Occipital lobe (tissue), 2 donors: ENCODE measurements around the gene ST7. TPM values are rescaled to one million over a fixed set of nuclear protein-coding genes. Genes with fewer than 3 reads are reported as not detected.
"Not testable (repeated sequence)": the region's sequence is repeated elsewhere in the genome, so short reads cannot be mapped to it uniquely, and the experiment has no call there.

Source experiments
- DNase-seq: peaks from one replicate; lab custom pipeline; 2025; lab: John Stamatoyannopoulos, UW
- total RNA-seq: library from RNA; depleted of rRNA; stranded (reverse); fragments of >200 nt; gene quantifications from one replicate; pipeline ENCODE4 v1.2.3, GENCODE V29; 2014

Gene ST7
- total RNA-seq, 1 donor from 2014 or later = 72.4 TPM

DNA sequence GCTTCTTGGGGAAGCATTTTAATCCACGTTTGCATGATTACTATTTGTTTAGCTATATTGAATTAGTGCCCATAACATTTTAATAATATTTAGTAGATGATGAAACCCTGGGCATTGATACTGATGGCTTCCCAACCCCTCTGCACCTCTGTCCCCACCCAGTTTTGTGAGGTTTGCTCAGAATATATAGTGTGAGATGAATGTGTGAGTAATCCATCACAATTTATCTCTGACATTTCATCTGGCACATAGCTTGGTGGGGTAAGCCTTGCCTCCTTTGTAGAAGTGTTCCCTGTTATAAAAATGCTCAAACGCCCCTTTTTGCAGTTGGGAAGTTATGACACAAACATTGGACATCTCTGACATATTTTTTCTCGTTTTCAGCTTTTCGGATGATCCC, 265.4 kb downstream of the ST7 start:
- no peak for DNase-seq

GRCh38 chr7:117219485-117219884, 266.2 kb downstream of the ST7 start:
- no peak for DNase-seq

DNA sequence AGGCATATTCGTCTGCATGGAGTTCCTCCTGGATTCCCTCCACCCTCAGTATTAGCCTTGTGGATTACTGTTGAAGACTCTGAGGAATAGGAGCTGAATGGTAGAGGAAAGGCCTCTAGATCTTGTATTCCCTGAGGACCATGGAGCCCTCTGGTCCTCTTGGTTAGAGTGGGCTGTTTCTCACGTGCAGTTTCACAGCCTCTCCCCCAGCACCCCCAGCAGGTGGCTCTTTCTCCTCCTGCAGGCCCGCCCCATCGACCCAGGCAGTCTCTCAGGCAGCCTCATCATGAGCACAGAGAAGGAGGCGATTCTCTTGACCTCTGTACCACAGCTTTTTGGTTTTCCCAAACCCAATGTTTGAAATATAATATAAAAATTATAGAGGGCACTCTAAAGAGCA, 267.5 kb downstream of the ST7 start:
- no peak for DNase-seq

DNA sequence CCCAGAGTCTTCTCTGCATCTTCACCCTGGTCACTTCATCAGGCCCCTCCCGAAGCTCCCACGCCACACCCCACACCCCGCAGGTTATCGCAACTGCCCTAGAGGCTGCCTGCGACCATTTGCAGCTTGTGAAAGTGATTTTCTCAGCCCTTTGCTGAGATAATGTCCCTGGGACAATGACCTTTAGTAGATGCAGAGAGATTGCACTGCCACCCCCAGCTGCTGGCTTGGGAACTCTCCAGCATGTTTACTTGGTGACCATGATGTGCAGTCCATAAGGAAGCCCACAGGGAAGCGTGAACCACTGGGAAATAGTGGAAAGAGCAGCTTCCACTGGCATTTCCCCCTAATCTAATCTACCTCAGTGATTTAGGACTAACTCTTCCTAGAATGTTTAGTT, 272.2 kb downstream of the ST7 start:
- no peak for DNase-seq

DNA sequence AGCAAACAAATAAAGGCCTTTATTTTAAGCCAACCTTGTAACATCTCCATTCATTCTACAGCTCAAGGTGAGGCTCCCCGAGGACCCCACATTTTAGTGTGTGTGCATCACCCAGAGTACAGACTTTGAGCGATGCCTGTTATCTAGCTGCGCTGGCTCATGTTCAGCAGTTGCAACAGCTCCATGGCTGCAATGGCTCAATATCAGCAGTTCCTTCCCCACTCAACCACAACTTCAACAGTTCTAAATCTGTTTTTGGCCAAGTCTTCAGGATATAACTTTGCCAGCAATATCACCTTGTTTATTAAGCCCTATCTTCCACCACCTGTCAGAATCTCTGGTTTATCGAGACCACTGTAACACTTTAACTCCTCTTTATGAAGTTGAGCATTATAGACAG, 273.8 kb downstream of the ST7 start:
- no peak for DNase-seq

DNA sequence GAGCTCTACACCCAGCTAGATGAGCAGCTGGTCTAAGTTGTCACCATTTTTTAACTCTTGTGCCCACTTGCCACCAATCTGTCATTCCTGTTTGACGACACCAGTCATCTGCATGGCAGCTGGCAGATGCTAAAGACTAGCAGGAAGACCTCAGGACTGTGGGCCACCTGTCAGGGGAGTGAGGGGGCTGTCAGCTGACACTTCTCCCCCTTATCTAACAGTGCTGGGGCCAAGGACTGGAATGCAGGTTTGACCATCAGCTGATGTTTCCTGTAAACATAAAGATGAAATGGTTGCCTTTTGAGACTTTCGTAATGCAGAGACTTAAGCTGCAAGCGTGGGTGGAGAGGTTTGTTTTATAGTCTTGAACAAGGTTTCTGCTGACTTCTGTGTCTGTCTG, 276.0 kb downstream of the ST7 start:
- DNase-seq = no peak

DNA sequence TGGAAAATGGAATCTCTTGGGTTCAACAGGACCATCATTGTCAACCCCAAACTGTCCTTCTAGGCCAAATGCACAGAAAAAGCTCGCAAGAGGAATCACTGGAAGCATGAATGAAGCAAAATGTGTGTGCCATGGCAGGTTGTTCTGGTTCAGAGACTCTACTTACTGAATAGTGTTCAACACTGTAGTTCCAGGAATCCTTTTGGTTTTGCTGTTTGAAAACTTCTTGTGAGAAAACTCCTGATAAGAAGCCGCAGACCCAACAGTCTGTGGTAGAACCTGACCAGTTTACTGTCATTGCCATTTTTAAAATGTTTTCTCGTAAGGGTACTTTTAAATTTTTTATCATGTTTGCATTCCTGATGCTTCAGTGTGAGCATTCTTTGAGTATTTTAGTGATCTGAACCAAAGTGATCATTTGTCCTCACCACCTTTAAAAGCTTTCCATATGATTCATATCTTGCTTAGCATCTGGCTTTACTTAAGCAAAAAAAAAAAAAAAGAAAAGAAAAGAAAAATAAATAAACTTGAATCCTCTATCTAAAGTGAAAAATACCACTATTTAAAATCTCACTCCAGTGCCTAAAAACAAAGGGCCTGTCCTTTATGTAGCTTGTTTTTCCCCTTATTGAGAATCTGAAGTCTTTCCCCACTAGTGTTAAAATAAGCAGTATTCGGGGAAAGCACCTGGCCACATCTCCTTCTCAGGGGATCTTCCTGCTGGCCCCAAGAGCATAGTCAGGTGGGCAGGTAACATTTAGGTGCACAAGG, 277.2 kb downstream of the ST7 start:
- no peak for DNase-seq

- DNase-seq = no peak
These were observed 277.7 kb downstream of the ST7 start for GRCh38 chr7:117231047-117231359.

- DNase-seq = no peak
These were observed 284.3 kb downstream of the ST7 start for GRCh38 chr7:117237646-117238045.

- DNase-seq = no peak
These were observed 285.2 kb downstream of the ST7 start for GRCh38 chr7:117238472-117238871.

GRCh38 chr7:117238937-117239336, 285.6 kb downstream of the ST7 start:
- no peak for DNase-seq

DNA sequence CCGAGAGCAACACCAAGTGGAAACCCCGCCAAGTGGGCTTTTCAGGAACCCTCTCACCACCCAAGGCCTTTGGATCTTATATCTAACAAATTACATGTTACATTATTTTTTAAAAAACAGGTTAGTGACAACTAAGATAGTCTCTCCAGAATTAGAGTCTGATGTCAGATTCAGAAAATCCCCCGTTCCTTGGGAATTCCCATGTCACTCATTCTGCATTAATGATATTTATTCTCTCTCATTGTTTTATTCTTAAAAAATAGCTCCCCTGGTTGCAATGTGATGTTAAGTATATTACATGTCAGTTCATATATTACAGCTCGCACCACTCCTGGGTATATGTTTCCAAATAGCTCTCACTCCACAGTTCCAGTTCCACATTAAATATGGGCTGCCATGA, 287.8 kb downstream of the ST7 start:
- DNase-seq = no peak

DNA sequence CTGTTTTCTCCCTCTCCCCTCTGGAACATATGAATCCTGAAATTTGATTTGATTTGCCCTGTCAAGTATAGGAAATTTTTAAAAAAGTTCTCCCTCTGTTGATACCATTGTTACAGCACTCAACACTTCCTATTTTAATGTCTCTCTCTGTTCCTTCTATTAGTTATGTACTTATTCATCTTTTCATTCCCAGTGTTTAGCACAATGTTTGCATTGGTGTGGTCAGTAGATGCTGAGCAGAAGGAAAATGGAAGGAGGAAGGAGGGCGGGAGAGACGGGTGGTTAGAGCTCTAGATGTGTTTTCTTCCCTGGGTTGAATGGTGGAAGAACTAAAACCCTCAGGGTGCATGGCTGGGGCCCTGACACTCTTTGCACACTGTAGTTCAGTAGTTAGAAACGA, 290.1 kb downstream of the ST7 start:
- no peak for DNase-seq

- DNase-seq = not testable (repeated sequence)
These were observed 292.4 kb downstream of the ST7 start for GRCh38 chr7:117245703-117246102.

- no peak for DNase-seq
These were observed 294.5 kb downstream of the ST7 start for GRCh38 chr7:117247809-117248208.

DNA sequence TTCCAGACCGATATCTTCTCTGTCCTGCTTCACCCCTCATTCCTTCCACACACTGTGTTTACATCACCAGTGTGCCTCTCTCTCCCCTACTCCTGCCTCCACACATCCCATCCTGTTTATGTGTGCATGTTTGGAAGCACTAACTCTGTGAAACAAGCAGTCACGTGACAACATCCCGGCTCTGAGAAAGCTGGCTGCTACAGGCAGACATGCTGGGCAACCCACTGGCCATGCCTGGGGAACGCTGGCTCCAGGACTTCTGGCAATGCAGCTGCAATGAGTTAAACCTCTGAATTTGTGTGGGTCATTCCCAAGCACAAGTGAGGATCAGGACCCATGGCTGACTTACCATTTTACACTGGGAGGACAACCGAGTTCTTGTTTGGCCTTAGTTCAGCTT, 295.5 kb downstream of the ST7 start:
- no peak for DNase-seq

GRCh38 chr7:117249696-117250095, 296.4 kb downstream of the ST7 start:
- DNase-seq = no peak

GRCh38 chr7:117250245-117250644, 296.9 kb downstream of the ST7 start:
- no peak for DNase-seq

DNA sequence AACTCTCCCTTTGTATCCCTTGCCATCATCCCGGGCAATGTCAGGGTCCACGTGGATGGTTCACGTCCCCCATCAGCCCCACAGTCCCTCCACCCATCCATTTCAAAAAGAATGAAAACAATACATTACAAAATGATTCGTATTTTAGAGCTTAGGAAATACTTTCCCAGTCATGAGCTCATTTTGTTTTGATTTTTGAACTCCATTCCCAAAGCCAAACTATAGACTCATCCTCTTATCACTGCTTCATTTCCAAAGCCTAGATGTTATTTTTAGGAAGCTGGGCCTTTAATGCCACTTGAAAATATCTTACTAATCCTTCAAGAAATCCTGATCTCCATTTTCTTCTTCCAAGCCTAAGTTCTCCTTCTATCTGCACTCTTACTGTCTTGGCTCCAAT, 297.5 kb downstream of the ST7 start:
- DNase-seq = no peak

GRCh38 chr7:117251687-117252086, 298.4 kb downstream of the ST7 start:
- no peak for DNase-seq

DNA sequence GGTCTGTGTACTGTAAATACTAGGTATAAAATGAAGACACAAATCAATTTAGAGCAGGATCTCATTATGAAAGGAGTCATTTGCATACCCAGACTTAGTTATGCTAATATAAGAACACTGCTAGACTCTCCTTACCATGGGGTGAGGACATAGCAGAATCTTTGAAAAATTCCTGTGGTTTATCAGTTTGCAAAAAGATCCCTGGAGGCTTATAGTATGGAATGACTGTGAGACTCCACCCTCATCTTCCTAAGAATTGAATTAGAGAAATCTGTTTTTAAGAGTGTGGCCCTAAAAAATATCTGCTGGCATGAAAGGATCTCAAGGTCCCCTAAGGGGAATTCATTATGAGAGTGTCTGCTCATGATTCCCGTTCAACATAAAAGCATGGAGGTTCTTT, 306.3 kb downstream of the ST7 start:
- DNase-seq = no peak

- no peak for DNase-seq
These were observed 309.2 kb downstream of the ST7 start for GRCh38 chr7:117262546-117262945.

DNA sequence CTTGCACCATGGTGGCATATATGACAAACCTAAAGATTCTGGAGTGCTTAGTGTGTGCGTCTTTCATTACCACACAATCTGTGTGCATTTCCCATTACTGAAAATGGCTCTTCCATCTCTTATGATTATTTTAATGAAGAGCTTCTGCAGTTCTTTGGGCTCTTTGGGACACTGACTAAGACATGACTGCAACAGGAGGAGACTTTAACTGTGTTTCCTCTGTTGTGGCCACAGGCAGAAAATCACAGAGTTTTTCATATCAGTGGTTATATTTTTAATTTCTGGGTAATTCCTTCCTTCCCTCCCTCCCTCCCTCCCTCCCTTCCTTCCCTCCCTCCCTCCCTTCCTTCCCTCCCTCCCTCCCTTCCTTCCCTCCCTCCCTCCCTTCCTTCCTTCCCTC, 311.4 kb downstream of the ST7 start:
- DNase-seq = no peak

GRCh38 chr7:117269417-117269816, 316.1 kb downstream of the ST7 start:
- DNase-seq = no peak
